ENCODE data around the gene CHFR.
"Not testable (repeated sequence)": the region's sequence is repeated elsewhere in the genome, so short reads cannot be mapped to it uniquely, and the experiment has no call there.

The CHFR gene

DNA sequence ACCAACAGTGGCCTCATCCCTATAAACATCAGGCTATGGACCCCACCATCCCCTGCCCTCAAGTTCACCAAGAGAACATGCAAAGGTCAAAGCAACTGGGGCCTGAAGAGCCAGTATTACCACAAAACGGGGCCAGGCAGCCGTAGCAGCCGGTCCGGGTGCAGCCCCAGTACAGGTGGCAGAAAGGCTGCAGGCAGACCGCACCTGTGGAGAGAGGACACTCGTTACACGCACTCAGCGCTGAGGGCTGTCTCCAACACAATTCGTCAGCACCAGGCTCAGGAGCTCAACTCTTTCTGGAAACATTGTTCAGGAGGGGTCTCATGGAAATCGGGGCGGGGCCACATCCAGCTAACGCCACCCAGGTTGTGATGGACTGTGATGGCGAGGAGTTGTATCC lies 38.9 kb downstream of the CHFR start:
- no peak for FAIRE-seq
- no peak for DNase-seq (ENCODE audit: insufficient read length)
- TF ChIP-seq POLR2AphosphoS5 (IDR thresholded peaks at IDR 0.05; ENCODE audit: low read depth, low read length) (no peak), POLR2A (IDR thresholded peaks at IDR 0.05; ENCODE audit: low read depth, low read length) (no peak), TAF1 (IDR thresholded peaks at IDR 0.05; ENCODE audit: borderline replicate concordance, low read depth, low read length) (no peak)

DNA sequence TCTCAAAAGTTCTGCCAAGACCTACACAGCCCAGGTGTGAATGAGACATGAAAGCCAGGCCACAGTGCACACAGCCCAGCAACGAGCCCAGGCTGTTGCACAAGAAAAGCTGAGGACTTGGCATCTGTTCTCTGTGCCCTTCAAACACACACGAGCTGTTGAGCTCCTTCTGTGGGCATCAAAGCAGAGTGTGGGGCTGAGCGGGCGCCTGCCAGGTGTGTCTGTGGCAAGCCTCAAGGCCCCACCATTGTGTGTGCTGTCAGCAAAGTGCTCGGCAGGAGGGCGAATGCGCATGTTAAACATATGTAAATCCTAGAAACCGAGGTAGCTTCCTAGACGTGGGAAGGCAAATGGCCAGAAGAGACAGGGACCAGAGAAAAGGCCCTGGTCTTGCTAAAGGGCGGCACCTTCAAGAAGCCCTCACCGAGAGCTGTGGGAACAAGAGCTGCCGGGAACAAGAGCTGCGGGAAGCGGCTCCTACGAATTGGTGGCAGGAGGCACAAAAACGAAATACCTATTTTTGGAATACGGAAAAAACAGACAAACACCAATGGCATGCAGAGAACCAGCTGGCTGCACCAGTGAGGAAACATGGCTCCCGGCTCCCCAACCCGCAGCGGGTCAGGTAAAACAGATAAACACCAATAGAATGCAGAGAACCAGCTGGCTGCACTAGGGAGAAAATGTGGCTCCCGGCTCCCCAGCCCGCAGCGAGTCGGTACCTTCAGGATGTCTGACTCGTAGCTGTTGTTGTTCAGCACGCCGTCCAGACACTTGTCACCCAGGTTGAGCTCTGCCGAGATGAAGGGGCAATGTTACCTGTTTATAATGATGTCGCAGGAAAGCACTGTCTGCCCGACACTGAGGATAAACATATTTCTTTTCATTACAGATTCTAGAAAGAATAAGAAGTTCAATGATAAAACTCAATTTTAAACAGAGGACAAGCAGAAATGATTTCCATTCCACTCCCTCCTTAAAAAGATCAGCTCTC lies 39.7 kb downstream of the CHFR start:
- no peak for TF ChIP-seq POLR2AphosphoS5 (IDR thresholded peaks at IDR 0.05; ENCODE audit: low read depth, low read length)
- no peak for TF ChIP-seq TAF1 (IDR thresholded peaks at IDR 0.05; ENCODE audit: borderline replicate concordance, low read depth, low read length)
- TF ChIP-seq POLR2A (IDR thresholded peaks at IDR 0.05; ENCODE audit: low read depth, low read length), result no peak
- DNase-seq (ENCODE audit: insufficient read length) (no peak), FAIRE-seq (no peak)

DNA sequence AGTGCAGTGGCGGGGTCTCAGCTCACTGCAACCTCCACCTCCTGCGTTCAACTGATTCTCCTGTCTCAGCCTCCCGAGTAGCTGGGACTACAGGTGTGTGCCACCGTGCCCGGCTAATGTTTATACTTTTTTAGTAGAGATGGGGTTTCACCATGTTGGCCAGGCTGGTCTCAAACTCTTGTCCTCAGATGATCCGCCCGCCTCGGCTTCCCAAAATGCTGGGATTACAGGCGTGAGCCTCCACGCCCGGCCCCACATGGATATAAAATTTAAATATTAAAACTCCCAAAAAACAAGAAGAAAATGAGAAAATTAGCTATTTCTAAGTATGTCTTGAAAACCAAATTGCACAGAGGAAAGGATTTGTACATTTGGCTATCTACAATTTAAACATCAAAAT lies 42.7 kb downstream of the CHFR start:
- FAIRE-seq; DNase-seq (ENCODE audit: insufficient read length): not testable (repeated sequence)

DNA sequence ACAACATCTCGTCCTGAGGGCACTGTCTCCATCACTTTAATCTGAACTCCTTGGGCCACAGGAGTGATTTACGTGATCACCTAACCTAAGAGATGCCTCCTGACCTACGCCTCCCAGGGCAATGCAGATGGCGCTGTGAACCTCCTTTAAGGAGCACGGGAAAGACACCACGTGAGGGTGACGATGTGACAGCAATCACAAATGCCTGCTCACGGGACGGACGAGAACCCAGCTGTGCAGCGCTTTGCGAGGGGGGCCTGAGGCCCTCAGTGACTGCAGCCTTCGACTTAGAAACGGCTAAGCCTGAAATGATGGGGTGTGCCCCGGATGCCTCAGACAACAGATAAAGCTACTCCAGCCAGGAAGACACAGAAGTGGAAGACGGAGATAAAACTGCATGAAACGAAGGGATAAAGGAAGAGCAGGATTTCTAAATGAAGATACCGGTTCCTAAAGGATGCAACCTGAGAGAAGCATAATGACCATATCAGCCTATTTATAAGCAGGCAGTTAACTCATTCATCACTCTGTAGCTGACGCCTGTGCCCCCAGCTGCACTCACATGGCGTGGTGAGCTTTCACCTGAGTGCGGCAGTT lies 44.9 kb downstream of the CHFR start:
- peak; percentile 53 for FAIRE-seq
- no peak for TF ChIP-seq POLR2AphosphoS5 (IDR thresholded peaks at IDR 0.05; ENCODE audit: low read depth, low read length)
- no peak for TF ChIP-seq POLR2A (IDR thresholded peaks at IDR 0.05; ENCODE audit: low read depth, low read length)
- no peak for TF ChIP-seq TAF1 (IDR thresholded peaks at IDR 0.05; ENCODE audit: borderline replicate concordance, low read depth, low read length)
- no peak for DNase-seq (ENCODE audit: insufficient read length)

DNA sequence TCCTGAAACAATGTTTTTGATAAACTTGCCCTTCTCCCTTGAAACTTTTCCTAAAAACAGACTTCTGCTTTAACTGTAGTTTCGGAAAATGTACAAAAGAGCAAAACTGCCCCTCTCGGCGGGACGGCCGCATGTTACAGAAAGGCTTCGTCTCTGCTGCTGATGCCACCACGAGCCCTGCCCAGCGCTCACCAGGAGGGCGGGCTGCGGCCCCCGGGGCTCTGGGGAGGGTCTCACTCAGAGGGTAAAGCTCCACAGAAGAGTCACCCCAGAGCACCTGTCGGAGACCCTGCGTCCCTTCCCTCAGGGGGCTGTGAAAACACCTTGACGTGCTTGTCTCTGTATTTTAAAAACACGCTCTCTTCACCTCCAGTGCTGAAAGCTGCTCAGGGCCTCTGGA lies 46.3 kb downstream of the CHFR start:
- DNase-seq (ENCODE audit: insufficient read length) (no peak), FAIRE-seq (no peak)
- TF ChIP-seq POLR2AphosphoS5 (IDR thresholded peaks at IDR 0.05; ENCODE audit: low read depth, low read length), result no peak

DNA sequence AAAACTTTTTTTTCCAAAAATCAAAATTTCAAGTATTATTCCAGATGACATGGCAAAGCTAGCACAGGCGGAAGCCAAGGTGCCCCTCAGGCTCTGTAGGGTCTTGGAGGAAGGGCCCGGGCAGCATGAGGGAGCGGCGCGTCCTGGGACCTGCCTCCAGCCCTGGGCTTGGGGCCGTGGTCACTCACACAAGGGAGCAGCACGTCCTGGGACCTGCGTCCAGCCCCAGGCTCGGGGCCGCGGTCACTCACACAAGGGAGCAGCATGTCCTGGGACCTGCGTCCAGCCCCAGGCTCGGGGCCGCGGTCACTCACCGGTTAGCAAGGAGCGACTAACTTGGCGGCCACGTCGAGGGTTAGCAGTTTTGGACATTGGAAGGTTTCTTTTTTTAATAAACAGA lies 46.9 kb downstream of the CHFR start:
- DNase-seq (ENCODE audit: insufficient read length) (no peak), FAIRE-seq (no peak)
- TF ChIP-seq POLR2A (IDR thresholded peaks at IDR 0.05; ENCODE audit: low read depth, low read length), result no peak
- no peak for TF ChIP-seq POLR2AphosphoS5 (IDR thresholded peaks at IDR 0.05; ENCODE audit: low read depth, low read length)
- no peak for TF ChIP-seq TAF1 (IDR thresholded peaks at IDR 0.05; ENCODE audit: borderline replicate concordance, low read depth, low read length)

DNA sequence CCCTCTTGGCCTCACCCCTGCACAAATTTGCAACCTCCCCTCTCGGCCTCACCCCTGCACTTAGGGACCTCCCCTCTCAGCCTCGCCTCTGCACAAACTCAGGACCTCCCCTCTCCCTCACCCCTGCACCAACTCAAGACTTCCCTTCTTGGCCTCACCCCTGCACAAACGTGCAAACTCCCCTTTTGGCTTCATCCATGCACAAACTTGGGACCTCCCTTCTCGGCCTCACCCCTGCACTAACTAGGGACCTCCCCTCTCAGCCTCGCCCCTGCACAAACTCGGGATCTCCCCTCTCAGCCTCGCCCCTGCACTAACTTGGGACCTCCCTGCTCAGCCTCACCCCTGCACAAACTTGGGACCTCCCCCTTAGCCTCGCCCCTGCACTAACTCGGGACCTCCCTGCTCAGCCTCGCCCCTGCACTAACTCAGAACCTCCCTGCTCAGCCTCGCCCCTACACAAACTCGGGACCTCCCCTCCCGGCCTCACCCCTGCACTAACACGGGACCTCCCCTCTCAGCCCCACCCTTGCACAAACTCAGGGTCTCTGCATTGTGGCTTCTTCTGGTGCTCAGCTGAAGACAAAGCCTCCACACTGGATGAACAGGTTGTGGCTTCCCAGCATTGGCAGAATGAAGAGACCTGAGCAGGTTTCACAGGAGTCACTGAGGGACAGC lies 47.7 kb downstream of the CHFR start:
- FAIRE-seq, result no peak
- no peak for DNase-seq (ENCODE audit: insufficient read length)
- TF ChIP-seq POLR2A (IDR thresholded peaks at IDR 0.05; ENCODE audit: low read depth, low read length) (no peak), POLR2AphosphoS5 (IDR thresholded peaks at IDR 0.05; ENCODE audit: low read depth, low read length) (no peak; the same call in 1 of the 2 replicates), TAF1 (IDR thresholded peaks at IDR 0.05; ENCODE audit: borderline replicate concordance, low read depth, low read length) (no peak)

DNA sequence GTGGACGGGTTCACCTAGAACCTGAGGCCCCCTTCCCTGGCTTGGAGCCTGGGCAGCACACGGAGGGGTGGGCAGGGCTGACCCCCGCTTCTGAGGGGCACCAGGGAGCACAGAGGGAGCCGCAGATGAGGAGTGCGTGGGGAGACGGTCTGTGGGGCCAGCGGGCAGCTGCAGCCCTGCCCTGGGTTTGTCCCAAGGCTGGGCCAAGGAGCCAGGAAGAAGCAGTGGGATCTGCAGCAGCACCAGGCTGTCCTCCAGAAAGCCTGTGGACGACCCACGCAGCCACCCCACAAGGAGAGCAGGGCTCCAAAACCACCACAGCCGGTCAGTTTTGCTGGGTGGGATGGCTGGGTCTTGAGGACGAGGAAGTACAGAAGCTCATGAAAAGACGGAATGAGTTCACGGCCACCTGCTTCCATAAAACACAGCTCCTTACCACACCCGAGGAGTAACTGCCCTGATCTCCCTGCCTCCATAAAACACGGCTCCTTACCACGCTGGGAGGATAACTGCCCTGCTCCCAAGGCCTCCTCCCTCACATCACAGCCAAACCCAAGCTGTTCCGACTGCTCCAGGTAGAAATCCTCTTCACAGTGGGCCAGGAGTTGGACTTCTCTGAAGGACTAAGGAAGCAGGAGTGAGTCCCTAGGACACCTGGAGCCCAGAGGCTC lies 48.9 kb downstream of the CHFR start:
- no peak for TF ChIP-seq POLR2AphosphoS5 (IDR thresholded peaks at IDR 0.05; ENCODE audit: low read depth, low read length)
- no peak for TF ChIP-seq POLR2A (IDR thresholded peaks at IDR 0.05; ENCODE audit: low read depth, low read length)
- no peak for TF ChIP-seq TAF1 (IDR thresholded peaks at IDR 0.05; ENCODE audit: borderline replicate concordance, low read depth, low read length)
- DNase-seq (ENCODE audit: insufficient read length) (no peak), FAIRE-seq (no peak)

DNA sequence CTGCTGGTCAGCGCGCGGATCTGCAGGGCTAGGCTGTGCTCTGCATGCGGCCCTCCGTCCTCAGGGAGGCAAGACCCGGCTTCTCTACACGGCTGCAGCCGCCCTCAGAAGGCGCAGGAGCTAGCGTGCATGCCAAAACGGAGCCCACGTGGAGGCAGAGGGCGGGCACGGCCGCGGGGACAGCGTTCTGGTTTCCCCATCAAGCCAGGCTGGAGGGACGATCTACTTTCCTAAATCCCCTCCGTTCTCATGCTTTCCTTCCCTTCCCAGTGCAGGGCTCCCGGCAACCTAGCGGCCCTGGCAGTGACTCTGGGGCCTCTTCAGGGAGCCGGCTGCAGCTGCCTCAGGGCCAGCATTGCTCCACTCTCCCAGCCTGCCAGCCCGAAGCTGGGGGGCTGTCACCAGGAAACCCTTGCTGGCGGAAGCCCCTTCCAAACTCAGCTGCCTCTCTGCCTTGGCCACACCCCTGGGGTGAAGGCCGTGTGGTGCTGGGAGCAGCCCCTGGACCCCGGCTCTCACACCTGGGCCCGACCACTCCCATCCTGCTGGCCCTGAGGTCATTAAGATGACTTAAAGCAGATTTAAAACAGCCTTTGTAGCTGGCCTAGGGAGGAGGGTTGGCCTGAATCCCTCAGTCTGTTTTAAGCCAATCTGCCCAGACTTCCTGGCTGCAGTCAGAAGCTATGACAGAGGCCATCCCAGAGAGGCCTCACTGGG lies 49.6 kb downstream of the CHFR start:
- DNase-seq (ENCODE audit: insufficient read length) (no peak), FAIRE-seq (no peak)

DNA sequence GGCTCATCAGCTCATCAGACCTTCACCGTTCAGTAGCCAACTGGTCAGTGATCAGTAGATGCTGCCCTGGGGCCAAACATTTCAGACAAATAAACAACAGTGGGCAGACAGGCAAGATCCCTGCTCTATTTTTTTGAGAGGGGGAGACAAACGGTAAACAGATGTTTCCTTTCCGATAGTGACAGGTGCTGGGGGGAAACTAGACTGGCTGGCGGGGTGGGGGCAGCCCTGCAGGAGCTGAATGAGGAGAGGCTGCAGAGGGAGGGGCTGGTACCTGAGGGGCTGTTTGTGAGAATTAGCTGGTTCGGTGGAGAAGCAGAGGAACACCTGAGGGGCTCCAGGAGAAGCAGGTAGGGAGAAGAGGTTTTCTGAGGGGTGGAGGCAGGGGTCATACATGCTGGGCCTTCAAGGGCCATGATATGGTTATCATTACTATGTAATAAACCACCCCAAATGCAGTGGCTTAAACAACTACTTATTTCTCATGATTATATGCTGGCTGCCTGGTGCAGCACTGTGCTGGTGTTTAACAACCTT lies 50.5 kb downstream of the CHFR start:
- TF ChIP-seq POLR2A (IDR thresholded peaks at IDR 0.05; ENCODE audit: low read depth, low read length), result no peak
- TF ChIP-seq POLR2AphosphoS5 (IDR thresholded peaks at IDR 0.05; ENCODE audit: low read depth, low read length), result no peak
- no peak for TF ChIP-seq TAF1 (IDR thresholded peaks at IDR 0.05; ENCODE audit: borderline replicate concordance, low read depth, low read length)
- DNase-seq (ENCODE audit: insufficient read length) (no peak), FAIRE-seq (no peak)

More for the DNA sequence above, 49.6 kb downstream of the CHFR start:
- TF ChIP-seq POLR2A (IDR thresholded peaks at IDR 0.05; ENCODE audit: low read depth, low read length), result no peak
- TF ChIP-seq TAF1 (IDR thresholded peaks at IDR 0.05; ENCODE audit: borderline replicate concordance, low read depth, low read length), result no peak
- TF ChIP-seq POLR2AphosphoS5 (IDR thresholded peaks at IDR 0.05; ENCODE audit: low read depth, low read length), result no peak

DNA sequence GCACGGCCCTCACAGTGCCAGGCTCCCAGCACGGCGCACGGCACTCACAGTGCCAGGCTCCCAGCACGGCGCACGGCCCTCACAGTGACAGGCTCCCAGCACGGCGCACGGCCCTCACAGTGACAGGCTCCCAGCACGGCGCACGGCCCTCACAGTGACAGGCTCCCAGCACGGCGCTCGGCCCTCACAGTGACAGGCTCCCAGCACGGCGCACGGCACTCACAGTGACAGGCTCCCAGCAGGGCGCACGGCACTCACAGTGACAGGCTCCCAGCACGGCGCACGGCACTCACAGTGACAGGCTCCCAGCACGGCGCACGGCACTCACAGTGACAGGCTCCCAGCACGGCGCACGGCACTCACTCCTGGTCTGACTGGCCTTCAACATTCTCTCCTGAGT lies 51.2 kb downstream of the CHFR start:
- DNase-seq (ENCODE audit: insufficient read length); FAIRE-seq: not testable (repeated sequence)

All from GM12892 (cell line).